C4-2B (cell line): Measurements from ENCODE around the gene CCDC141.

Experiments
- ZFX ChIP-seq: fragments of 450-650 bp; IDR thresholded peaks from 2 replicates; pipeline ENCODE4 v1.6.1; 2017
- TF ChIP-seq, protein P1 (sequence below): fragments of 450-650 bp; conservative IDR thresholded peaks from 2 replicates; pipeline ENCODE4 v1.5.1; 2017; ENCODE audit warnings: mild to moderate bottlenecking

DNA sequence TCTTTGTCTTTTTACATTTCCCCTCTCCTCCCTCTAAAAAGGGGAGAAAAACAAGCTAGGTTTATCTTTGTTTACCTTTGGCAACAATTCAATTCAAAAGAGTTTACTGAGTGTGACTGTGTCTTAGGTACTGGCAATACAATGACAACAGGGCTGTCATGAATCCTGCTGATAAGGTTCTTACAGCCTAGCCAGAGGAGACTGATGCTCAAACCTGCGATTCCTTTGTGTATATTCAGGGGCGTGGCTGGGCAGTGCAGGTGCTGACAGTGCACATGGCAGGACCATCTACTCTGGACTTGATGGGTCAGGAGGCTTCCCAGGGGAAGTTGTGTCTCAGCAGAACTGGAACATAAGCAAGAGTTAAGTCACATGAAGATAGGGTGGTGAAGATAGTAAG is 219.5 kb downstream of the CCDC141 start:
- TF ChIP-seq, protein P1, sequence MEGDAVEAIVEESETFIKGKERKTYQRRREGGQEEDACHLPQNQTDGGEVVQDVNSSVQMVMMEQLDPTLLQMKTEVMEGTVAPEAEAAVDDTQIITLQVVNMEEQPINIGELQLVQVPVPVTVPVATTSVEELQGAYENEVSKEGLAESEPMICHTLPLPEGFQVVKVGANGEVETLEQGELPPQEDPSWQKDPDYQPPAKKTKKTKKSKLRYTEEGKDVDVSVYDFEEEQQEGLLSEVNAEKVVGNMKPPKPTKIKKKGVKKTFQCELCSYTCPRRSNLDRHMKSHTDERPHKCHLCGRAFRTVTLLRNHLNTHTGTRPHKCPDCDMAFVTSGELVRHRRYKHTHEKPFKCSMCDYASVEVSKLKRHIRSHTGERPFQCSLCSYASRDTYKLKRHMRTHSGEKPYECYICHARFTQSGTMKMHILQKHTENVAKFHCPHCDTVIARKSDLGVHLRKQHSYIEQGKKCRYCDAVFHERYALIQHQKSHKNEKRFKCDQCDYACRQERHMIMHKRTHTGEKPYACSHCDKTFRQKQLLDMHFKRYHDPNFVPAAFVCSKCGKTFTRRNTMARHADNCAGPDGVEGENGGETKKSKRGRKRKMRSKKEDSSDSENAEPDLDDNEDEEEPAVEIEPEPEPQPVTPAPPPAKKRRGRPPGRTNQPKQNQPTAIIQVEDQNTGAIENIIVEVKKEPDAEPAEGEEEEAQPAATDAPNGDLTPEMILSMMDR = no peak
- TF ChIP-seq ZFX = no peak
